K562 (cell line): ENCODE measurements around the gene RTN4. TPM values are rescaled to one million over a fixed set of nuclear protein-coding genes. Genes with fewer than 3 reads are reported as not detected.

Experiments
- CTCFL ChIP-seq: IDR thresholded peaks from 2 replicates; pipeline ENCODE4 v1.6.1; 2011; ENCODE audit warnings: borderline replicate concordance, low read depth, mild to moderate bottlenecking, moderate library complexity, low read length; ENCODE audit not compliant: insufficient read depth, poor library complexity, severe bottlenecking
- DNMT1 ChIP-seq: fragments of 450-650 bp; IDR thresholded peaks from 2 replicates; pipeline ENCODE4 v1.6.1; 2016; ENCODE audit warnings: antibody characterized with exemption, mild to moderate bottlenecking
- GABPB2 ChIP-seq: fragments of 250-450 bp; sonication (Bioruptor Pico); conservative IDR thresholded peaks from 2 replicates; pipeline ENCODE4 v1.5.1; 2021; ENCODE audit warnings: mild to moderate bottlenecking
- KDM5B ChIP-seq: fragments of 200-600 bp; sonication (generic); IDR thresholded peaks from 2 replicates; pipeline ENCODE4 v1.6.1; 2012; ENCODE audit warnings: low read depth, mild to moderate bottlenecking, moderate library complexity, low read length, control low read depth, inconsistent platforms; ENCODE audit not compliant: insufficient replicate concordance
- LCOR ChIP-seq: sonication (generic); formaldehyde crosslinking; IDR thresholded peaks from 2 replicates; pipeline ENCODE4 v1.8.0; 2022; ENCODE audit warnings: mild to moderate bottlenecking, missing genetic modification reagents
- MEF2A ChIP-seq: IDR thresholded peaks from 2 replicates; pipeline ENCODE4 v1.6.1; 2011; ENCODE audit warnings: low read depth, mild to moderate bottlenecking, low read length, moderate library complexity; ENCODE audit not compliant: control insufficient read depth
- TEAD4 ChIP-seq, 2 experiments: sonication (generic) in 1 of 2; formaldehyde crosslinking in 1 of 2; IDR thresholded peaks; 2 replicates each; pipeline versions ENCODE4 v1.6.1 to v1.8.0; 2012 to 2022; ENCODE audit warnings: borderline replicate concordance in 1 of 2, inconsistent platforms in 1 of 2, low read length in 1 of 2, mild to moderate bottlenecking in 1 of 2, missing genetic modification reagents in 1 of 2
- VEZF1 ChIP-seq: fragments of 200-800 bp; sonication (Bioruptor generic); IDR thresholded peaks from 2 replicates; pipeline ENCODE4 v1.6.1; 2017; ENCODE audit warnings: missing genetic modification characterization, missing compliant biosample characterization
- ZBTB8A ChIP-seq: fragments of 450-650 bp; IDR thresholded peaks from 2 replicates; pipeline ENCODE4 v1.6.1; 2018; ENCODE audit warnings: mild to moderate bottlenecking, moderate library complexity; ENCODE audit not compliant: partially characterized antibody
- ZNF212 ChIP-seq: fragments of 450-650 bp; formaldehyde crosslinking; IDR thresholded peaks from 2 replicates; pipeline ENCODE4 v1.4.0; 2020; ENCODE audit warnings: mild to moderate bottlenecking
- ZNF408 ChIP-seq: fragments of 250-450 bp; sonication (Bioruptor Pico); IDR thresholded peaks from 2 replicates; pipeline ENCODE4 v1.4.0; 2020; ENCODE audit warnings: low read depth, mild to moderate bottlenecking, moderate library complexity
- polyA plus RNA-seq, 8 experiments: library from polyadenylated mRNA; depleted of rRNA in 4 of 8; stranded (reverse) in 5 of 8; unstranded in 3 of 8; fragments of >200 nt; fragmentation: Nextera tagmentation in 2 of 8; fragmentation: Illumina TruSeq in 1 of 8; extraction: Ambion mirVana in 2 of 8; extraction: Trizol in 1 of 8; gene quantifications; 2 replicates each; pipeline versions ENCODE4 v1.2.1 to v1.2.3, GENCODE V29; 2011 to 2014; ENCODE audit warnings: inconsistent platforms in 1 of 8, missing spikeins in 1 of 8
- total RNA-seq, 7 experiments: library from RNA; depleted of rRNA in 6 of 7; stranded (reverse); fragments of >200 nt in 6 of 7; fragmentation: Illumina TruSeq in 2 of 7; extraction: Trizol in 2 of 7; gene quantifications; 2 replicates each; pipeline versions ENCODE4 v1.2.1 to v1.2.3, GENCODE V29; 2011 to 2021; ENCODE audit warnings: low replicate concordance in 1 of 7
- TF ChIP-seq, protein P1 (sequence below): fragments of 250-450 bp; sonication (Bioruptor Pico); IDR thresholded peaks from 2 replicates; pipeline ENCODE4 v1.4.0; 2020; ENCODE audit warnings: mild to moderate bottlenecking, moderate library complexity
- TF ChIP-seq, protein P2 (sequence below): fragments of 450-650 bp; IDR thresholded peaks from 2 replicates; pipeline ENCODE4 v1.6.1; 2018; ENCODE audit warnings: mild to moderate bottlenecking, low read depth; ENCODE audit not compliant: partially characterized antibody
- TF ChIP-seq, protein P3 (sequence below), 2 experiments: IDR thresholded peaks; 2 replicates each; pipeline ENCODE4 v1.6.1; 2012; ENCODE audit warnings: improper control_type of control experiment in 2 of 2, low read depth in 2 of 2, low read length in 2 of 2, borderline replicate concordance in 1 of 2

RTN4 gene
- total and polyA plus RNA-seq, 9 of the 15 experiments (the other 6 are each of a cell fraction or from before 2014, with no cell fraction given) = 73.0 to 248 (median 116) TPM

GRCh38 chr2:54955358-54956110 is 94.7 kb downstream of the RTN4 start (continued):
- 0 out of 2 replicates have a peak, but pooled peaks have one; percentile 23 for TF ChIP-seq VEZF1
- TF ChIP-seq TEAD4 (IDR thresholded peaks at IDR 0.05; ENCODE audit: low read length) = peak; percentile 40; the same call in 1 of the 2 replicates
- no peak for TF ChIP-seq TEAD4 (CRISPR knock-in tag; IDR thresholded peaks at IDR 0.05; ENCODE audit: borderline replicate concordance)
- TF ChIP-seq, protein P1, sequence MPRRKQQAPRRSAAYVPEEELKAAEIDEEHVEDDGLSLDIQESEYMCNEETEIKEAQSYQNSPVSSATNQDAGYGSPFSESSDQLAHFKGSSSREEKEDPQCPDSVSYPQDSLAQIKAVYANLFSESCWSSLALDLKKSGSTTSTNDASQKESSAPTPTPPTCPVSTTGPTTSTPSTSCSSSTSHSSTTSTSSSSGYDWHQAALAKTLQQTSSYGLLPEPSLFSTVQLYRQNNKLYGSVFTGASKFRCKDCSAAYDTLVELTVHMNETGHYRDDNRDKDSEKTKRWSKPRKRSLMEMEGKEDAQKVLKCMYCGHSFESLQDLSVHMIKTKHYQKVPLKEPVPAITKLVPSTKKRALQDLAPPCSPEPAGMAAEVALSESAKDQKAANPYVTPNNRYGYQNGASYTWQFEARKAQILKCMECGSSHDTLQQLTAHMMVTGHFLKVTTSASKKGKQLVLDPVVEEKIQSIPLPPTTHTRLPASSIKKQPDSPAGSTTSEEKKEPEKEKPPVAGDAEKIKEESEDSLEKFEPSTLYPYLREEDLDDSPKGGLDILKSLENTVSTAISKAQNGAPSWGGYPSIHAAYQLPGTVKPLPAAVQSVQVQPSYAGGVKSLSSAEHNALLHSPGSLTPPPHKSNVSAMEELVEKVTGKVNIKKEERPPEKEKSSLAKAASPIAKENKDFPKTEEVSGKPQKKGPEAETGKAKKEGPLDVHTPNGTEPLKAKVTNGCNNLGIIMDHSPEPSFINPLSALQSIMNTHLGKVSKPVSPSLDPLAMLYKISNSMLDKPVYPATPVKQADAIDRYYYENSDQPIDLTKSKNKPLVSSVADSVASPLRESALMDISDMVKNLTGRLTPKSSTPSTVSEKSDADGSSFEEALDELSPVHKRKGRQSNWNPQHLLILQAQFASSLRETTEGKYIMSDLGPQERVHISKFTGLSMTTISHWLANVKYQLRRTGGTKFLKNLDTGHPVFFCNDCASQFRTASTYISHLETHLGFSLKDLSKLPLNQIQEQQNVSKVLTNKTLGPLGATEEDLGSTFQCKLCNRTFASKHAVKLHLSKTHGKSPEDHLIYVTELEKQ = no peak
- no peak for TF ChIP-seq ZNF408 (CRISPR knock-in tag)
- TF ChIP-seq CTCFL = no peak
- no peak for TF ChIP-seq DNMT1
- no peak for TF ChIP-seq ZBTB8A
- no peak for TF ChIP-seq LCOR (CRISPR knock-in tag)
- no peak for TF ChIP-seq ZNF212 (CRISPR knock-in tag)
- TF ChIP-seq KDM5B = peak; percentile 56
- TF ChIP-seq, protein P2, sequence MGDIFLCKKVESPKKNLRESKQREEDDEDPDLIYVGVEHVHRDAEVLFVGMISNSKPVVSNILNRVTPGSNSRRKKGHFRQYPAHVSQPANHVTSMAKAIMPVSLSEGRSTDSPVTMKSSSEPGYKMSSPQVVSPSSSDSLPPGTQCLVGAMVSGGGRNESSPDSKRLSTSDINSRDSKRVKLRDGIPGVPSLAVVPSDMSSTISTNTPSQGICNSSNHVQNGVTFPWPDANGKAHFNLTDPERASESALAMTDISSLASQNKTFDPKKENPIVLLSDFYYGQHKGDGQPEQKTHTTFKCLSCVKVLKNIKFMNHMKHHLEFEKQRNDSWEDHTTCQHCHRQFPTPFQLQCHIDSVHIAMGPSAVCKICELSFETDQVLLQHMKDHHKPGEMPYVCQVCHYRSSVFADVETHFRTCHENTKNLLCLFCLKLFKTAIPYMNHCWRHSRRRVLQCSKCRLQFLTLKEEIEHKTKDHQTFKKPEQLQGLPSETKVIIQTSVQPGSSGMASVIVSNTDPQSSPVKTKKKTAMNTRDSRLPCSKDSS = no peak
- no peak for TF ChIP-seq MEF2A
- TF ChIP-seq, protein P3, sequence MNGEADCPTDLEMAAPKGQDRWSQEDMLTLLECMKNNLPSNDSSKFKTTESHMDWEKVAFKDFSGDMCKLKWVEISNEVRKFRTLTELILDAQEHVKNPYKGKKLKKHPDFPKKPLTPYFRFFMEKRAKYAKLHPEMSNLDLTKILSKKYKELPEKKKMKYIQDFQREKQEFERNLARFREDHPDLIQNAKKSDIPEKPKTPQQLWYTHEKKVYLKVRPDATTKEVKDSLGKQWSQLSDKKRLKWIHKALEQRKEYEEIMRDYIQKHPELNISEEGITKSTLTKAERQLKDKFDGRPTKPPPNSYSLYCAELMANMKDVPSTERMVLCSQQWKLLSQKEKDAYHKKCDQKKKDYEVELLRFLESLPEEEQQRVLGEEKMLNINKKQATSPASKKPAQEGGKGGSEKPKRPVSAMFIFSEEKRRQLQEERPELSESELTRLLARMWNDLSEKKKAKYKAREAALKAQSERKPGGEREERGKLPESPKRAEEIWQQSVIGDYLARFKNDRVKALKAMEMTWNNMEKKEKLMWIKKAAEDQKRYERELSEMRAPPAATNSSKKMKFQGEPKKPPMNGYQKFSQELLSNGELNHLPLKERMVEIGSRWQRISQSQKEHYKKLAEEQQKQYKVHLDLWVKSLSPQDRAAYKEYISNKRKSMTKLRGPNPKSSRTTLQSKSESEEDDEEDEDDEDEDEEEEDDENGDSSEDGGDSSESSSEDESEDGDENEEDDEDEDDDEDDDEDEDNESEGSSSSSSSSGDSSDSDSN (IDR thresholded peaks at IDR 0.05; ENCODE audit: borderline replicate concordance in 1 of 2, low read depth in 2 of 2, low read length in 2 of 2) = peak in 1 of 2 experiments; percentile 55; a peak in 1 of 4 replicates
- no peak for TF ChIP-seq GABPB2 (CRISPR knock-in tag)
